Stimulated activated naive CD4-positive, alpha-beta T cell treated with Interleukin-2 at 50 U/mL for 16 hours (primary cell): ENCODE results near the gene VCL.
A peak's percentile ranks its signal among the peaks of the same experiment; 100 is the strongest.

ENCODE experiments used
- DNase-seq: peaks from one replicate; lab custom pipeline; 2025; lab: John Stamatoyannopoulos, UW

Gene VCL

GRCh38 chr10:74077416-74077815 lies 79.5 kb downstream of the VCL start:
- no peak for DNase-seq

GRCh38 chr10:74078037-74078436 lies 80.1 kb downstream of the VCL start:
- DNase-seq, result peak; percentile 57

GRCh38 chr10:74079028-74079935 lies 81.4 kb downstream of the VCL start:
- DNase-seq, result no peak

DNA sequence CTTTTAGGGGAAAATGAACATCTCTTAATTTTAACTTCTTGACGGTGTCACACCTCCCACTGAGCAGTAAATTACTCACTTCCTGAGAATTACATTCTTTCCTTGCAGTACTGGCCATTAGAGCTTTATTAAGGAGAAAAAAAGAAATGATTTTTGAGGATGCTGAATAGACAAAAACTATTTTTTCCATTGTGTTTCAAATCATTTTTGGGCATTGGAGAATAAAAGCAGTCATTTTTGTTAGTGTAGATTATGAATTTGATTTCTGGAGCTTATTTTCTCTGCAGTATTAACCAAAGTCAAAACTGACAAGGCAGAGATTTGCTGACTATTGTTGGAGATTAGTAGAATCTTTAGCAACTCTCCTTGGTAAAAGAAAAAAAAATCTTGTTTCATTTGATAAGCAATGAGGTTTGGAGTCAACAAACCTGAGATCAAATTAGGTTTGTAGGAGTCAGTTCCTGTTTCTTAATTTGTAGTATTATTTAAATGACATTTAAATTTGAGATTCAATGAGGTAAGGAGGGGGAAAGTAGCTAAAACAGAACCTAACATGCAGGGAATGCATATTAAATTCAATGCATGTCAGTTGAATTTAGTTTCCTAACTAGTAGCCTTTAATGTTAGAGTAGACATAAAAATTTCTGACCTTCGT lies 82.1 kb downstream of the VCL start:
- no peak for DNase-seq

DNA sequence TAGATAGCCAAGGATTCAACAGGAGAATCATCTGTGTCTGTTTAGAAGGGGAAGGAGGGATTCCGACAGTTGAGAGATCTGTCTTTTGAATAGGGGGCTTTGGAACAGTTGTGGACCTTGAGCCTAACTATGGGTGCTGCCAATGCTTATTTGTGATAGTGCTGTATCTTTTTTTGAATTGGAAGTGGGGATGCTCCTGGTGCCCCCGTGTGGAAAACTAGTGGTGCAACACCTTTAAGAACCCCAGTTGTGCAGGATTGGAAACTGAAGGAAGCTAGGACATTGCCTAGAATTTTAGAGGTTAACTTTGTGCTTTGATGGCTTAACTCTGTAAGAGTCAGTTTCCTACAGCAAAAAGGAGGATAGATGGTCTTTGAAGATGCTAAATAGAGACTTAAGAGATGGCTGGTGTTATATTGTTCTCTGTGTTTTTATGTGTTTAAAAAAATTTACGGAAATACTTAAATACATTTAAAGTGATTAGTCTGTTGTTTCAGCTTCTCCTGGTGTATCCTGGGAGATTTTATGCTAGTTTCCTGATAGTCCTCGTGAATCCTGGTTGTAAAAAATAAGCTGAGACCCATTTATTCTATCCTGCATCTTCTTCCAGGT lies 83.4 kb downstream of the VCL start:
- DNase-seq, result peak; percentile 11

GRCh38 chr10:74081941-74082718 lies 84.2 kb downstream of the VCL start:
- DNase-seq, result no peak

DNA sequence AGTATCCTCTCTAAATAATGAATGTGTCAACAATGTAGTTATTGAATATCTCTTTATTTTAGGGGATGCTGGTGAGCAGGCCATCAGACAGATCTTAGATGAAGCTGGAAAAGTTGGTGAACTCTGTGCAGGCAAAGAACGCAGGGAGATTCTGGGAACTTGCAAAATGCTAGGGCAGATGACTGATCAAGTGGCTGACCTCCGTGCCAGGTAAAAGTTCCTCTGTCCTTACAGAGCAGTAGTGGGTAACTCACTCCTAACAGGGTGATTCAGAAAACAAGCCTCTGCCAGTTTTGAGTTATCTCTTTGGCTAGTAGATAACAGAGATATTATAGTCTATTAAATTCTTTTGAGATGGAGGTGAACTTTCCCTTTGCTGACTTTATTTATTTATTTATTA lies 85.4 kb downstream of the VCL start:
- DNase-seq, result no peak

- DNase-seq, result no peak
Observed at GRCh38 chr10:74084955-74085354, 87.0 kb downstream of the VCL start.

DNA sequence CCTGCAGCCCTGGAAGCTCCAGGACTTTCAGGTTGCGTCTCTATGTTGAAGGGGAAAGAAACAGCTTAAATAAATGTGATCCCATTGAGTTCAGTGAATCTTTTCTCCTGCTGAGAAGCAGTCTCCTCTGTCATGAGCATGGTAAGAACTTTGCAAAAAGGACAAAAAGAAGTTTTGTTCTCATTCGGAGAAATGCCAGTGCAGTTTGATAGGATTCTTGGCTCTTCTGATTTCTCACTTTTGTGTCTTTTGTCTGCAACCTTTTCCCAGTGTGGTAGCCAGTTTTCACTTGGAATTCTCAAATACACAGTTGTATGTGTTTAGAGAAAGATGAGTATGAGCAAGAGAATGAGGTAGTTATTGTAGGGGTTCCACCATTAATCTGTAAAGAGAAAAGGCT lies 88.4 kb downstream of the VCL start:
- no peak for DNase-seq

DNA sequence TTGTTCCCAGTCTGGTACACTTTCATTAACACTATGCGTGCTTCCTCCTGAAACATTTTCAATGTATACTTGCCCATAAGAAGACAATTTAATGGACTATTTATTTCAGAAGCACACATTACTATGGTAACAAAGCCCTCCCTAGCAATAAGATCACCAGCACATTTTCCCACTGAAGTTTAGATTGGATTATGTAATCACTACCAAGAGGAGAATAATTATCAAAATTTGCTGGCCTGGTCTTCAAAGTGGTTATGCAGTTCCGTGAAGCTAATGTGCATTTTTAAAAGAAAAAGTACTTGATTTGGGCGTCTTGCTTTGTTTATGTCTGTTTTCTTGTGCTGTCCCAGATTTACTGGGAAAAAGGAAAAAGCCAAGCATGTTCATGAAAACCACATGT lies 90.8 kb downstream of the VCL start:
- no peak for DNase-seq

DNA sequence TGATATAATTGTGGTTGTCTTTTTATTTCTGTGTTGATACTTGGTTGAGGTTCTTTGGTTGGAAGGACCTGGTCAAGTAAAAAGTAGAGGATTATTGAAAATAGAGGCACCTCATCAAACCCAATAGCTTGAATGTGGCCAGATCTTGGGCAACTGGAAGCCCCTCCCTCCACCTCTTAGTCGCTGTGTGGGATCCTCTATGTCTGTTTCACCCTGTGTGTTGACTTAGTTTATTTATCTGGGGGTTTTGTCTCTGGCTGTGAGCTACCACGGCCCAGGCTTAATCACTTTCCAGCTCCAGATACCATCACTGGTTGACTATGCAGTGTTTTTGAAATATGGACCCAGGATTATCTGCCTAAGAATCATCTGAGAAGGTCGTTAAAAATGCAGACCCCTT lies 94.5 kb downstream of the VCL start:
- no peak for DNase-seq

GRCh38 chr10:74093530-74094164 lies 95.7 kb downstream of the VCL start:
- no peak for DNase-seq

DNA sequence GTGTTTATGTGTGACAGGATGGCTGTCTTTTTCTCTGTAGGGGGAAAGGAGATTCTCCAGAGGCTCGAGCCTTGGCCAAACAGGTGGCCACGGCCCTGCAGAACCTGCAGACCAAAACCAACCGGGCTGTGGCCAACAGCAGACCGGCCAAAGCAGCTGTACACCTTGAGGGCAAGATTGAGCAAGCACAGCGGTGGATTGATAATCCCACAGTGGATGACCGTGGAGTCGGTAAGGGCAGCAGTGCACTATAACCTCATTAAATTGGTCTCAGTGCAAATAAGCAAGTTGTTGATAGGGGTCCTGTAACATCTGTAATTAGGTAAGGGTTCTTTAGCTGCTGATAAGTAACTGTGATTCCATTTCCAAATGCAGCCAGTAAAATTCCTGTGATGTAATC lies 96.3 kb downstream of the VCL start:
- no peak for DNase-seq

GRCh38 chr10:74096777-74097176 lies 98.9 kb downstream of the VCL start:
- no peak for DNase-seq

DNA sequence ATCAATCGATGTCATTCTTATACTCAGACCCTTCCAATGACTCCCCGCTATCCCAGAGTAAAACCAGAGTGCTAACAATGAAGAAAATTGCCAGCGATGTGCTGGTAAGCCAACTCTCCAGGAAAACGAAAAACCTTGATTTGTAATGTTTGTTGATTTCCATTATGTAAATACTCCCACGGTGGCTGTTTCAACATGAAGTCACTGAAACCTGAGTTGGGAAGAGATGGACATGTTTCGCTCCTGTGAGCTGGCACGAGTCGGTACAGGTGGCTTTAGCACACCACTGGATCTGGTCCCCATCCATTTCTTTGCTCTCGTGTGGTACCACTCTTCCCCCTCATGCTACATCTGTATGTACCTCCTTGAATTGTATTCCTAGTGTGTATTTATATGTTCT lies 99.9 kb downstream of the VCL start:
- no peak for DNase-seq

GRCh38 chr10:74099420-74099819 lies 101.5 kb downstream of the VCL start:
- no peak for DNase-seq

DNA sequence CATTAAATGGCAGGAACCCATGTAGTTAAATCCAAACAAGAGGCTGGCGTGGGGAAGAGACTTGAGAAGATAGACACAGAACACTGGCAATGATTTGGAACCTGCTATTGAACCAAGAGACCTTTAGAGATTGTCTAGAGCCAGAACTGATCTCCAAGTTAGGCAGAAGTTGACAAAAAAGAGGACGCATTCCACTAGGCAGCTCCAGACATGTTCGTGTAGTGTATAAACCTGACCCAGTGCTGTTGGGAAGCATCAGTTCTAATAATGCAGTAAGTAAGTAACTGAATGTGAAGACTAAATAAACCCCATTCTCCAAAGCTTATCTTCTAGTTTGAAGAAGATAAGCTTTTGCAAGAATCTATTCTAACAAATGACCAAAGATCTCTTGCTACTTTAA lies 101.9 kb downstream of the VCL start:
- DNase-seq, result no peak

- DNase-seq, result no peak
Observed at GRCh38 chr10:74103560-74104258, 105.8 kb downstream of the VCL start.

GRCh38 chr10:74104480-74104879 lies 106.6 kb downstream of the VCL start:
- DNase-seq, result no peak

- DNase-seq, result no peak
Observed at GRCh38 chr10:74104996-74105395, 107.1 kb downstream of the VCL start.

DNA sequence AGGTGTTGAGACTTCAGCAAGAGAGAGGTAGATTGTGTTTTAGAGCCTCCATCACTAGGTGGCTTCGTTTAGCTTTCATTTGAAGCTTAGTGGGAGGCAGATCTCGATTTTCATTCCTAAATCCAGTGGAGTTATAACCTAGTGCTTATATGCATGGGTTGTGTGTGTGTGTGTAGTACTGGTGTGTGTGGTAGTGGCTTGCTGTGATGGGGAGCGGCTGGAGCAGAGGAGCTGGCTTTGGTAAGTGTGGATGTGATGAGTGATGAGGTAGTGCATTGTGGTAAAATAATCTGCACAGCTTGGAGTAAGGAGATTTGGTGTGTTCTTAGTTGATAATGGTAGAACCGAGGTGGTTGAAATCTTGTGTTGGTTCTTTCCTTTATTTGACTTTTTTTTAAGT lies 109.5 kb downstream of the VCL start:
- no peak for DNase-seq
